Right hindlimb (tissue), 1 donor: Measurements from ENCODE around the gene GOLGA7B.

Experiments used
- DNase-seq: peaks from one replicate; pipeline ENCODE4 v3.0.0-alpha.2; 2018

GOLGA7B gene

DNA sequence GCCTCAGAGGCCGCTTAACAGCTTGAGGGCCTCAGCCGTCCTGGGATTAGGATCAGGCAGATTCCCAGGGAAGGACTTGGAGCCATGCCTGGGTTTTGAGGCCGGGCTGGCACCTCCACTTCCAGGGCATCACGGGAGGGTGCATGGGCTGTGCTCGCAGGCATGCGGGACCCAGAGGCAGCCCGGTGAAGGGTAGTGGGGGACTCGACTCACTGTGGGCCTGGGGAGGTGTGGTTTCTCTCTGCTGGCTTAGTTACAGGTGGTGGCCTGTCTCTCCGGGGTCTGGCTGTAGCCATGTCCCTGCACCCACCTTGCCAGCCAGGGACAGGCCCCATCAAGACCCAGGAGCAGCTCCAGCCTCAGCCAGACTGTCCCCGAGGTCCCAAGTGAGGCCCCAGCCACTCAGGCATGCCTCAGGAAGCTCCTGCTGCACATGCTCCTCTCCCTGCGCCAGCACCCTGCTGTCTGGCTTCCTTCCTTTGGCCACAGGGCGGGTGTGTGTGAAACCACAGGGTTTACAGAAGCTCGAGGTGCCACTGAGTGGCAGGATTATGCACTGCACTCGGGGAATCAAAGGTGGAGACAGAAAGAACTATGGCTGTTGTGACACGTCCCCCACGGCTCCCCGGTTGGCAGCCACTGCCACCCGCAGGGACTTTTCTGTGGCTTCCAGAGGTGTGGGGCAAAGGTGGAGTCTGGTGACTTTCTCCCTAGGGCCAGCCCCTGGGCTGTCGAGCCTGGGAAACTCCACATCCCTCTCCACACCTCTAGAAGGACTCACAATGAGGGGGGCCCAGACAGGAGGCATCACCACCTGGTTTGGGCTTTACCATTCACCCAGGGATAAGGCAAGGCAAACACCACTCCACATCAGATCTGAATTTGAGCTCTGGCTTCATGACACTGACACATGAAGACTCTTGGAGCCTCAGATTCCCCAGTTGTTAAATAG, 19.7 kb downstream of the GOLGA7B start:
- DNase-seq: peak; percentile 79

DNA sequence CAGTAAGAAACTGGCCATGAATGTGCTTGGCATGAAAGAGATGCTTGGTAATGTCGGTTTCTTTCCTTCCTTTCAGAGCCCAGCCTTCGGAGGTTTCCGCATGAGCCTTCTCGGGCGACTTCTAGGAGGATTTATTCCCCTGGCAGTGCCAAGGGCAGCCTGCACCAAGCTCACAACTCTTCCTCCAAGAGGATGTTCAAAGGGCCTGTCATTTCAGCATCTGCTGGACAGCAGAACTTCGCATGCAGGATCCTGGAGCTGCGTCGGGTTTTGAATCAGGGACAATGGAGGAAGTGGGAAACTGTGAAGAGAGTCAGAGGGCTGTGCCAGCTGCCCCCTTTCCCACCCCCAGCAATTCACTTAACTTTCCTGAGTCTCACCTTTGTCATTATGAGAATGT, 21.3 kb downstream of the GOLGA7B start:
- DNase-seq: no peak

GRCh38 chr10:97873569-97873968, 23.9 kb downstream of the GOLGA7B start:
- DNase-seq: no peak

DNA sequence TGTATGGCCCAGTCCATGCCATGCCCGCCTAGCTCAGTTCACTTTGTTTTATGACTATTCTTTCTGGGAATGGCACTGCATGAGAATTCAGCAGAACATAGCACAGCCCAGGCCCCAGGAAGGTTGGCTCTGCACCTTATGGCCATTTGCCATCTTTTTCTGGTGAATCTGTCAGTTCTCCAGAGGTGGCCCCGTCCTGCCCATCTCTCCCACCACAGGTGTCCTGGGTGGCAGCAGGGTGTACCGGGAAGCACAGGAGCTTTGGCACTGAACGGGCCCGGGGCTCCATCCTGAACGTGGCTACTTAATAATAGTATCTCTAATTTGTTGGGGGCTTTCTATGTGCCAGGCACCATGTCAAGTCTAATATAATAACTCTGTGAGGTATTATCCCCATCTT, 24.7 kb downstream of the GOLGA7B start:
- no peak for DNase-seq

DNA sequence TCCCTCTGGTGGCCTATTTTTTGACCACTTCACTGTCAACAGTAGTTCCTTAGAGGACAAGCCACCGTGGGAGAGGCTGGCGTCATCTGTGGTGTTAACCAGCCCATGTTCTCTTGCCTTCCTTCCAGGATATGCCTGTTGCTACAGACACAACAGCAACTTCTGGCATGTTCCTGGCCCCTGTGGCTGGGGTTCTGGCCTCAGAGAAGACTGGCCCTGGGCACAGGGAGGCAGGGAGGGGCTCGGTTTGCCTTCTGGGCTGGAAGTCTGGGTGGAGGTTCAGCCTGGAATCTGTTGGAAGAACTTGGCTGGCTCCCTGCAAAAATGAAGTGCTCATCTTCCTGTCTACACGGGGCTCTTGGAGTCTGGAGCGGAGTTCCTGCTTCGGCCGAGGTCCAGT, 25.7 kb downstream of the GOLGA7B start:
- no peak for DNase-seq

DNA sequence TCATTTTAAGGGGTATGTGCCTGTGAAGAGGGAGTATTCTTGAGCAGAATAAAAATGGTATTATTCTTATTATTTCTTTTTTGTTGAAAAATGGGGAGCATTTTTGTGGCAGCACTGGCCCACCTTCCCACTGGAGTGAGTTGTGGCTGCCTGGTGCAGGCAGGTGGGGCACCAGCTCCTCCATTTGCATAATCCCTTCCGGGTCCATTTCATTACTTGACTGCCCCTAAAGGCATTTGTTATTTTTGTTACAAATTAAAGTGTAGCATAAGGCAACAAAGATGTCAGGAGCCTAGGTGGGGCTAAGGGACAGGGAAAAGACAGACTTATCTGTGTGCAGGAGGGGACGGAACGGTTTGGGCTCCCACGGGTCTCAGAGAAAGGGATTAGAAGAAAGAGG, 26.8 kb downstream of the GOLGA7B start:
- no peak for DNase-seq

DNA sequence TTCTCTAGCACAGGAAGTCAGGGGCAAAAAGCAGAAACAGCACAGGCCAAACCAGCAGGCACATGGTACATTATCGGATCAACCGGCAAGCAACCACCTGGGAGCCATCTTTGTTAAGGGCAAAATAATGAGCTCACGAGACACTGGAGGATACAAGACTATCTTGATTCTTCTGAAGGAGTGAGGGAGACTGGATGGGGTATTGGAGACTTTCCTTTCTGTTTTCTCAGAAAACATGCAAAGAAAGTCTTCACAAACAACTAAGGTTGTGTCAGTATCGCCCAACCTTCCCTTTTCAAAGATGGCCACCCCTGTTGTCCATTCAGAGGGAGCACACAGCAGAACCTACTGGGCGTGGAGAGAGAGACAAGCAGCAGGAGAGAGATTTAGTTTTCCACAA, 29.6 kb downstream of the GOLGA7B start:
- no peak for DNase-seq

DNA sequence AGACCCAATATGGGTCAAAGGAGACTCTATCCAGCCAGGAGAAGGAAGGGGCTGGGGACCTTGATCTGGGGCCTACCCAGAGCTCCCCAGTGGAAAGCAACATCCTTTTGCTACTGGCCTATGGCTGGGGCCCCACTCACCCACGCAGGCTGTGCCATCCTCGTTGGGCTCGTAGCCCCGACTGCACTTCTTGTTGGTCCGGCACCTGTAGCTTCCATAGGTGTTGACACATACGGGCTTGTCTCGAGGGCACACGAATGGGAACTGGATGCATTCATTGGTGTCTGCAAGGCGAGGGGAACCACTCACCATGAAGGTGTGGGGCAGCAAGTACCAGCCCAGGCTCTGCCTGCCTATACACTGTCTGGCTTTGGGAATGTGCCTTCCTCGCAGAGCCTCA, 30.5 kb downstream of the GOLGA7B start:
- DNase-seq: no peak

GRCh38 chr10:97882142-97883091, 32.8 kb downstream of the GOLGA7B start:
- DNase-seq: no peak

- DNase-seq: no peak
Observed at GRCh38 chr10:97883092-97883485, 33.4 kb downstream of the GOLGA7B start.

DNA sequence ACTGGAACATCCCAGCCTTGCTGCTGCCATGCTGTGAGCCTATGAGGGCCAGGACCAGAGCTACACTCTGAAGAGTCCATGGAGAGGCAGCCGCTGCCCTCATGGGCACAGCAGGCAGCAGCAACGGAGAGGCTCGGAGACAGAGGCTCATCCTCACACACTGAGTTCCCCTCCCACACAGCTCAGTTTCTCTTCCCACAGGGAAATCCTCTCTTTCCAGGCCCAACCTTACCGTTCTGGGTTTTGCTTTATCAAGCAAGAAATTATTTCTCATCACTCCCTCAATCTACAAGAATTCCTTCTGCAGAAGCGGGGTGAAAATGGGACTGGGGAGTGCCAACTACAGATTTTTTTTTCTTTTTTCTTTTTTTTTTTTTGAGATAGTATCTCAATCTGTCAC, 36.6 kb downstream of the GOLGA7B start:
- no peak for DNase-seq

DNA sequence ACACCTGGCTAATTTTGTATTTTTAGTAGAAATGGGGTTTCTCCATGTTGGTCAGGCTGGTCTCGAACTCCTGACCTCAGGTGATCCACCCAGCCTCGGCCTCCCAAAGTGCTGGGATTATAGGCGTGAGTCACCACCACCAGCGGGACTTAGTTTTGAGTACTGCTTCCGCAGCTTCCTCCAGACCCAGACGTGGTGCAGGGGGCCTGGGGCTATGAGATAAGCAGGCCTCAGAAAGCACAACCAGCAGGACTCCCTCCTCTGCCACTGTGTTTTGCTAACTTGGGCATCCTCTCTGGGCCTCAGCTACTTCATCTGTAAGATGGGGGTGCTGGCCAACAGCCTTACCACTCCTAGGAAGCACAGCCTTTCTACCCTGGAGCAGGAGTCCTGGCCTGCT, 37.8 kb downstream of the GOLGA7B start:
- no peak for DNase-seq

DNA sequence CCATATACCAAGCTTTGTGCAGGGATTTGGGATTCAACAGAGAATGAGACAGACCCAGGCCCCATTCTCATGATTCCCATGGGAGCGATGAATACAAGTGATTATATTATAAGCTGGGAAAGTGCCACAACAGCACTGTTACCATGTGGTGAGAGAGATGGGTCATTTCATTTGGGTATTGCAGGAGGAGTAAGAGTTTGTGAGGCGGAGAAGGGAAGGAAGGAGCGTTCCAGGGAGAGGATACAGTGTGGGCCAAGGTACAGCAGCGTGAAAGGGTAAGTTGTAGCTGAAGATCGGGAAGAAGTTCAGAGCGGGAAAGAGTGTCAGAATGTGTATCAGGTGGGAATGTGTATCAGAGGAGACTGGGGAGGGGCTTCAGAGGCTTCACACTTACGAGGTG, 38.5 kb downstream of the GOLGA7B start:
- DNase-seq: no peak

DNA sequence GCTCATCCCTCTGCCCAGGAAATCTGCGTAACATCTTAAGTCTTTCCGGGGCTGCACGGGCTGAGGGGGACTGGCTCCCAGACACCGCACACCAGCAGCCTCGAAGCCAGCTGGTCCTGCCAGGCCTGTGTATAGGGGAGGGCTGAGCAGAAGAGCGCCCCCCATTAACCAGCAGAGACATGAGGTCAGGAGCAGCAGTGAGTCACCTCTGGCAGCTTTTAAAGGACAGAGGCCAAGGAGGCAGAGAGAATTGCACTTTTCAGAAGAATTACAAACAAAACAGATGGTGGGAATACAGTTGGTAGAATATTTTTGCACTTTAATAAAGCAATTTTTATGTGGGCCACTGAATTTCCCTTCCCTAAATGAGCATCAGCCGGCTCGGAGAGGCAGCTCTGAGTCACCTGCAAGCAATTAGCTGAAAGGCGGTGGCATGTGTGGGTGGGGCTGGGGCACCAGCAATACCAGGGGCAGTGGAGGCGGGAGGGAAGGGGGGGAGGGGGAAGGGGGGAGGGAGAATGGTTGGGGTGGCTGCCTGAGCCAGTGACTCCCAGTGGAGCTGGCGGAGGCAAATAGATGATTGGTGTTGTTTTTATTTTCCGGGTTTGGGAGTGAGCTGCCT, 39.1 kb downstream of the GOLGA7B start:
- no peak for DNase-seq

- no peak for DNase-seq
Observed at GRCh38 chr10:97889461-97890265, 40.0 kb downstream of the GOLGA7B start.

DNA sequence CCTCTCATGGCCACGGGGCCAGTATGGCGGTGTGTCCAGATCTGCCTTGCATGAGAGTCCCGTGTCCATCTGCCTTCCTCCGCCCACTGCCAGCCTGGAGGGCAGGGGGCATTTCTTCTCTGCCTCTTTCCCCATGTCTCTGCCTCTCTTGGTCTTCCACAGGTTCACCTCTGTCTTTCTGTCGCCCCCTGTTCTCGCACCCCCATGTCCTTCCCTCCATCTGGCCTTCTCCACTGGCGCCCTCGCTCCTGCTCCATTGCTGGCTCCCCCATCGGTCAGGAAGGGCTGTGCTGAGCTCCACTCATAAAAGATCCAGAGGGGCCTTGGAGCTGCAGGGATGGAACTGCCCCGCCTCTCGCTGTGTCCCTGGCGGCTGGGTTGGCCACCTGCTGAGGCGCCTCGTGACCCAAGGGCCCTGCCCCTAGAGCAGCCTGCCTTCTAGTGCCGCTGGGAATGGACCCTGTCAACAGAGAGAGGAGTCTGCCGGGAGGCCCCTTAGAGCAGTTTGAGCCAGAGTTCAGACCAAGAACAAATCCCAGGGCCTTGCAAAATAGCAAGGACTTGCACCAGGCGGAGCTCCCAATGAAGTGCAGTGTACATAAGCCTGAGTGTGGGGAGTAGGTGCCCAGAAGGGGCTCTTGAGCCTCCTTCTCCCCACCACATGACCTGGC, 42.0 kb downstream of the GOLGA7B start:
- no peak for DNase-seq

DNA sequence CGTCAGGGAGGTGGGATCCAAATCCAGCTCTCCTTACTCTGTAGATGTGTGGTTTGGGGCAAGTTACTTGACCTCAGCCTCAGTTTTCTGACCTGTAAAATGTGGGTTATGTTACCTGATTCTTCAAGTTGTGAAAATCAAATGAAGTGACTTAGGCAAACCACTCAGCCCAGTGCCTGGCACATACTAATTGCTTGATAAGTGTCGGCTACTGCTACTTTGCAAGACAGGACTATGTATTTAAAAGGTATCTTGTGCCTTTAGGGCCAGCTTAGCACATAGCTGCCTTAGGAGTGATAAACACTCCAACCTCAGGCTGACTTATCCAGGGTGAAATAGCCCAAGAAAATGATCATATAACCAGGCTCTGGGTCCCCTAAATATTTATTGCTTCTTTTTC, 42.9 kb downstream of the GOLGA7B start:
- no peak for DNase-seq

DNA sequence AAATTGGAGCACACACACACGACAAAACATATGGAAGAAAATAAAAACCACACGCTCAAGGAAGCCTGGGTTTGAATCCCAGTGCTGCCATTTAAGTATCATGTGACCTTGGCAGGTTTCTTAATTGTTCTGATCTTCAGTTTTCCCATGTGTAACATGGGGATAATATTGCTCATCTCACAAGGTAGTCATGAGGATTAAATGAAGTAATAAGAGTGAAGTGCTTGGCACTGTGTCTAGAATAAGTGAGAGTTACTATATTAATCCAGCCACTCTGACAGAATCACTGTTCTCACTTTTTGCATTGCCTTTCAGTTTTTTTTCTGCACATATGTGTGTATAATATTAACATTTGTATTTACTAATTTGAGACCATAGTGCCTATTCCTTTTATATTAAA, 43.3 kb downstream of the GOLGA7B start:
- no peak for DNase-seq

GRCh38 chr10:97894092-97894491, 44.4 kb downstream of the GOLGA7B start:
- DNase-seq: no peak

- DNase-seq: no peak
Observed at GRCh38 chr10:97895084-97895483, 45.4 kb downstream of the GOLGA7B start.

- no peak for DNase-seq
Observed at GRCh38 chr10:97895915-97896314, 46.3 kb downstream of the GOLGA7B start.
